Glomerular visceral epithelial cell (primary cell): ENCODE measurements around the gene PSAP.
"Not testable (repeated sequence)": the region's sequence is repeated elsewhere in the genome, so short reads cannot be mapped to it uniquely, and the experiment has no call there.

Experiments used
- DNase-seq: peaks from one replicate; pipeline ENCODE4 v3.0.0-alpha.2; 2016; ENCODE audit errors: extremely low spot score

The PSAP gene

DNA sequence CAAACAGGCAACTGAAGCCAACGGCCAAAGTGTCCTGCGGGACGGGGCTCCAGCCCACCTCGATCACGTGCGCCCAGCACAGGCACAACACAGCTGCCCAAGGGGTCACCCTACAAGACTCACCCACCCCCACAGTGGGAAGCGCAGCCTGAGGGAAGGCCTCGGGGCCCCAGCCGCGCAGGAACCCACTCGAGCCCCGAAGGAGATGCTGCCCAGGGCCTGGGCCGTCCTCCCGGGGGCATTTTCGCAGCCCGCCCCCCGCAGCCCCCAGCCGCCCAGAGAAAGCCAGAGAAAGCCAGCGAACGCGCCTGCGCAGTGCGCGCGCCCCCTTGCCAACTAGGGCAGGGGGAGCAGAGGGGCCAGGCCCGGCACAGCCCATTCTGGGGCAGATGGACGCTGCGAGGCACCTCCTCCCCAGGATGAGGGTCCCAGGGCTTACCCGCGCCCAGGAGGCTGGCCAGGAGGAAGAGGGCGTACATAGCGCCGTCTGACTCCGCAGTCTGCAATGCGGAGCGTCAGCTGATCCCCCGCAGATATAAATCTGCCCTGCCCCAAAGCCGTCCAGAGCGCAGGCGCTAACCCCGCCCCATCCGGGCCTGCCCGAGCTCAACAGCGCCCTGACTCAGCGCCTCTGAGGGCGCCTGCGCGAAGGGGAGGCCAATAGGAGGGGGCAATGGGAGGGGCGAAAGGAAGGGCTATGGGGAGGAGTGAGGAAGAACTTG lies at the start of gene PSAP:
PSAP (minus strand) TSS at position 509 of the 722 bp plus-strand sequence; CDS start at position 479, 30 bp downstream.
- peak; percentile 99 for DNase-seq

DNA sequence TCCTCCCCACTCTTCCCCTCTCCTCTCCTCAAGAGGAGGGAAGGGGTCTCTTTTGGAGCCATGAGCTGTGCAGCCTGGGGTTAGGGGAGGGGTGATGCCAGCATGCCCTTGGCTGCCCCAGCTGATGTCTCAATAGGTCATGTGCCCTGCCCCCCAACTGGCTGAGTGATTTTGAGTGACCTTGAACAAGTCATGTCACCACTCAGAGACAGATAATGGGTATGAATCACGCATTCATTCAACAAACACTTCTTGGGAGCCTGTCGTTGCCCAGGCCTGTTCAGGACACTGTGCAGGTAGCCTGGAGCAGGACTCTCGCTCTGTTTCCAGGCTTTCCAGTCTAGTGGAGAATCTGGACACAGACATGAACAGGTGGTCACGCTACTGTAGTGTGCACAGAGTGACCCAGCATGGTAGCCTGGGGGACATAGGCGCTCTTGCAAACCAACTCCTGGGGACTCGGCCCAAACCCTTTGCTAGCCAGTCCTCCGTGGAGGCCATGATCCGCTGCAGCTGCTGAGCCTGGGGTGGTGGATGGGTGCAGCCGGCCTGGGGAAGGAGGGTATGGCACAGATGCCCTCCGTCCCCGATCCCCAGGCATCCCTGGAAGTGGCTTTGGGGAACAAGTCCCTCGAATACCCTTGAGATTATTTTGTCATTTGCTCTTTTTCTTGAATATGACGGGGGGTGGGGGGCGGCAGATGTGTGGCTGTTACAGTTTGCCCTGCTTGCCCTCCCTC lies 49.6 kb upstream of the PSAP start:
- no peak for DNase-seq

DNA sequence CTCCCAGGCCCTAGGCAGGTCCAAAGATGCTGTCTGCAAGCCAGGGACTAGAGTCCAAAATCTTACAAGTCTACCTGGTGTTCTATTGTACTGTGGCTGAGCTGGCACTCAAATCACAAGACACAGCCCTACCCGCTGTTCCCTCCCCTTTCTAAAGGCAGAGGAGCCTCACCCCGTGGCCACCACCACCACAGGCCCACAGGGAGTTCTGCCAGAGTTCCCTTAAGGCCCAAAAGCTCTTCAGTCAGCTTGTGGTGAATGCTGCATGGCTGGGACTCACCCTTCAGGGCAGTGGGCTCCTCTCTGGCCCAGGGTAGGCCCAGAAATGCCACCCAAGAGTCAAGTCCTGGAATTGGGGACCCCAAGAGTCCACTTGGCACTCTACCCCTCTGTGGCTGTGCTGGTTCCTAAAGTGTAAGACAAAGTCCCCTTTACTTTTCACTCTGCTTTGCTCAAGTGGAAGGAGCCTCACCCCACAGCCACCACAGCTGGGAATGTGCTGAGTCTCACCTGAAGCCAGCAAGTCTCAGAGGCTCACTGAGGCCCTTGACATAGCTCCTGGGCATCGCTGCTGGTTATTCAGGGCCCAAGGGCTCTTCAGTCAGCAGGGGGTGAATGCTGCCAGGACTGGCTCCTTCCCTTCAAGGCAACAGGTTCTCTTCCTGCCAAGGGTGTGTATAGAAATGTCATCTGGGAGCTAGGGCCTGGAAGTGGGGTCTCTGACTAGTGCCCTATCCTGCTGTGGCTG lies 48.8 kb upstream of the PSAP start:
- DNase-seq, result no peak

DNA sequence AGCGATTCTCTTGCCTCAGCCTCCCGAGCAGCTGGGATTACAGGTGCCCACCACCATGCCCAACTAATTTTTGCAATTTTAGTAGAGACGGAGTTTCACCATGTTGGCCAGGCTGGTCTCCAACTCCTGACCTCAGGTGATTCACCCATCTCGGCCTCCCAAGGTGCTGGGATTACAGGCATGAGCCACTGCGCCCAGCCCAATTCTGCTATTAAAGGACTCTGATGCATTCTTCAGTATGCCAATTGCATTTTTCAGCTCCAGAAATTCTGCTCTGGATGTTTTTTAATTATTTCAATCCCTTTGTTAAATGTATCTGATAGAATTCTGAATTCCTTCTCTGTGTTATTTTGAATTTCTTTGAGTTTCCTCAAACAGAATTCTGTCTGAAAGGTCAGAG lies 47.3 kb upstream of the PSAP start:
- not testable (repeated sequence) for DNase-seq

DNA sequence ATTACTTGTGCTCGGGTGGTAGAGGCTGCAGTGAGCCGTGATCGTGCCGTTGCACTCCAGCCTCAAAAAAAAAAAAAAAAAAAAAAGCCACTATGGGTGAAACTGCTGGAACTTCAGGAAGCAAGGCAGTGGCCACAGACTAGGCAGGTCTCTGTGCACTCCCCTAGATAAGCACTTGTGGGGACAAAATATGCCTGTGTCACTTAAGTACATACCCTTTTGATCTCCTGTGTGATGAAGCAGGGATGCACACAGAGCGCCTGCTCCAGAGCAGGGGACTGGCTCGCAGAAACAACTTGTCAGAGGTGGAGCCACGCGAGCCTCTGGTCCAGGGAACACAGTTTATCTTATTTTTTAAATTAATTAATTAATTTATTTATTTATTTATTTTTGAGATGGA lies 42.9 kb upstream of the PSAP start:
- DNase-seq, result no peak

DNA sequence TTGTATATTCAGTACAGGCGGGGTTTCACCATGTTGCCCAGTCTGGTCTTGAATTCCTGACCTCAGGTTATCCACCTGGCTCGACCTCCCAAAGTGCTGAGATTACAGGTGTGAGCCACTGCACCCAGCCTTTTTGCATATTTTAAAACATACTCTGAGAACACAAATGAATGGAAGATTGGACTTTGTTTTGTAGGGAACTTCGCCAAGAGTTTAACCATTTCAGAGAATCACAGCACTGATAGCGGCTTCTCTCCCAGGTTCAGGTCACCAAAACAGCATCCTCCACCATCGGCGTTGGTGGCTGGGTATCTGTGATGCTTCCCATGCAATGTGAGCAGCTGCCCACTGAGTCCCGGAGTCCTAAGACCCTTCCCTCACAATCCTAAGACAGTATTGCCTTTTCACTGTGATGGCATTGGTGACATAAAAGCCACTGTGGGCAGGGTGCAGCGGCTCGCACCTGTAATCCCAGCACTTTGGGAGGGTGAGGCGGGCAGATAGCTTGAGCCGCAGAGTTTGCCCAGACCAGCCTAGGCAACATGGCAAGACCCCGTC lies 42.3 kb upstream of the PSAP start:
- DNase-seq, result no peak

DNA sequence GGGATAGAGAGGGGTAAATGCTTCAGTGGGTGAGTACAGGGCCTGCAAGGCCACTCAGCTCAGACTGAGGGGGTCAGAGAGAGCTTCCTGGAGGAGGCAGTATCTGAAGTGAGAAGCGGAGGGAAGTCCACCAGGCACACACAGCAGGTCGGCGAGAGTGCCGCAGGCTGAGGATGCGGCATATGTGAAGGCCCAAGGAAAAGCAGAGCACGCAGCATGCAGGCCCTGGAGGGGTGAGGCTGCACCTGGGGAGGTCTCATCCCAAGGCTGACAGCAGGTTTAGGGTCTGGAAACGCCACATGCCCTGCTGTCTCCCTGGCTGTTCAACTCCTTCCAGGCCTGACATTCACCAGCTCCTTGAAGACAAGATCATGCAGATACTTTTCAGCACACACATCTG lies 40.4 kb upstream of the PSAP start:
- DNase-seq, result no peak

DNA sequence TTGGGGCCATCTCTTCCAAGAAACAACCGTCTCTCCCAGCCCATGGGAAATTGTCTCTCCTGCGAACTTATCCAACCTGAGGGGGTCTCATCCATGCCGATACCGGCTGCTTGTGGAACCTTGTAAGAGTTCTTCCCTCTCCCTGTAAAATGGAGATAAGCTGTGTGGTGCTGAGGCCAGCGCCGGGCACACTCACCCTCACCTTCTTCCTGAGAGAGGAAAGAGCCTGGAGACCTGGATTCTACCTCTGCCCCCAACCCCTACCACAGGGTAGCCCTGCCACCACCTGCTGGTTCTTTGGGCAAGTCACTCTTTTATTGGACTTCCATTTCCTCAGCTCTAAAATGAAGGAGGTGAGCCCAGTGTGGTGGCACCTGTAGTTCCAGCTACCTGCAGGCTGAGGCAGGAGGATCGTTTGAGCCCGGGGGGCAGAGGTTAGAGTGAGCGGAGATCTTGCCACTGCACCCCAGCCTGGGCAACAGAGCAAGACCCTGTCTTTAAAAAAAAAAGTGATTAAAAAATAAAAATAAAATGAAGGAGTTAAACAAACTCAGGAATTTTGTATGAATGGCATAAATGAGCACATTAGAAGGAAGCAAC lies 38.4 kb upstream of the PSAP start:
- peak; percentile 22 for DNase-seq

DNA sequence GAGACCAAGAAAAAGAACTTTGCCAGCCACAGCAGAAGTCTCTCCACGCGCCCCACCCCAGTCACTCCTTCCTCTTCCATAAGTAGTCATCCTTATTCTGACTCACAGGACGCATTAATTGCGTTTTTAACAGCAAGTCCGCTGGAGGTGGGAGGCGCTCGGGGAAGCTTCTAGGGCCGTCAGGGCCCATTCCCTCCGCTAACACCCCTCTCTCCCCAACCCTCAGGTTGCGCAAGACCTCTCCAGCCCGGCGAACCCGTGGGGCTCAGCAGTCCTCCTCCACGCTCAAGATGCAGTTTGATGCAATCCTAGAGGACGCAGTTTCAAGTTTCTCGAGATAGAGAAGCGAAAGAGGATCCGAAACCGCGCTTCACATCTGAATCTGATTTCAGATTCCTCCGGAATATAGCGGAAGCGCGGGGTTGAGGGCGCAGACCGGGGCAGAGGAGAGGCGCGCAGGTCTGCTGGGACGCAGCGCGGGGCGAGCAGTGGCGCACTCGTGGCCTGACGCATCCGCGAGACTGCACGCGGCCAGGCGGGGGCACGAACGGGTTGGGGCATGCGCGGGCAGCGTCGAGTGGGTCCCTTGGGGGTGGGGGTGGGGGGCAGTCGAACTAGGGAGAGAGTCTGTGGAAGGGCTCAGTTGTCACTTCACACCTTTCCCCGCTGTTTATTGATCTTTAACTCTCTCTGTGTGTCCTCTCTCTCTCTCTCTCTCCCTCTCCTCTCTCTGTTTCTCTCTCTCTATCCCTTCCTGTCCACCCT lies 37.8 kb upstream of the PSAP start:
- peak; percentile 89 for DNase-seq

DNA sequence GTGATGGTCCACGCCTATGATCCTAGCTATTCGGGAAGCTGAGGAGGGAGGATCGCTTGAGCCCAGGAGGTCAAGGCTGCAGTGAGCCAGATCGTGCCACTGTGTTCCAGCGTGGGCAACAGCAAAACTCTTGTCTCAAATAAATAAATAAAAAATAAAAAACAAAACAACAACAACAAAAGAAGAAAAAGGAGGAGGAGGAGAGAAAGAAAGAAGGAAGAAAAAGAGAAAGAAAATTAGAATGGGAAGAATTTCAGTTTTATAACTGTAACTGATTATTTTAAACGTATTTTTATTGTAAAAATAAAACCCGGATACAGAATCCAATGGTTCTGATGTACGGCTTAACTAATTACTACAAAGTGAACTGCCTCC lies 37.2 kb upstream of the PSAP start:
- DNase-seq, result no peak

DNA sequence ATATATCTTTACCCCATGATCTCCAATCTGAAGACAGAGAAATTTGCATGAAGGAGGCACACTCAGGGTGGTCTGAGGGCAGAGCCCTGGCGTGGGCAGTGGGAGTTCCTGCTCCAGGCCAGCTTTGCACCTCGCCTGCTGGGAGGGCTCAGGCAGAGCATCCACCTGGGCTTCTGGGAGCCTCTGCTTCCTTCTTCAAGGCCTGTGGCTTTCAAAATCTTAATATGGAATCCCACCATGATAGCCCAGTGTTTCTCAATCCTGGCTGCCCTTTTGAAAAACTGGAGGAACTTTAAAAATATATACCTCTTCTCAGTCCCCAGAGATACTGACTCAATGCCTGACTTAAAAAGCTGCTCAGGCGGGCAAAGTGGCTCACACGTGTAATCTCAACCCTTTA lies 36.7 kb upstream of the PSAP start:
- DNase-seq, result no peak

DNA sequence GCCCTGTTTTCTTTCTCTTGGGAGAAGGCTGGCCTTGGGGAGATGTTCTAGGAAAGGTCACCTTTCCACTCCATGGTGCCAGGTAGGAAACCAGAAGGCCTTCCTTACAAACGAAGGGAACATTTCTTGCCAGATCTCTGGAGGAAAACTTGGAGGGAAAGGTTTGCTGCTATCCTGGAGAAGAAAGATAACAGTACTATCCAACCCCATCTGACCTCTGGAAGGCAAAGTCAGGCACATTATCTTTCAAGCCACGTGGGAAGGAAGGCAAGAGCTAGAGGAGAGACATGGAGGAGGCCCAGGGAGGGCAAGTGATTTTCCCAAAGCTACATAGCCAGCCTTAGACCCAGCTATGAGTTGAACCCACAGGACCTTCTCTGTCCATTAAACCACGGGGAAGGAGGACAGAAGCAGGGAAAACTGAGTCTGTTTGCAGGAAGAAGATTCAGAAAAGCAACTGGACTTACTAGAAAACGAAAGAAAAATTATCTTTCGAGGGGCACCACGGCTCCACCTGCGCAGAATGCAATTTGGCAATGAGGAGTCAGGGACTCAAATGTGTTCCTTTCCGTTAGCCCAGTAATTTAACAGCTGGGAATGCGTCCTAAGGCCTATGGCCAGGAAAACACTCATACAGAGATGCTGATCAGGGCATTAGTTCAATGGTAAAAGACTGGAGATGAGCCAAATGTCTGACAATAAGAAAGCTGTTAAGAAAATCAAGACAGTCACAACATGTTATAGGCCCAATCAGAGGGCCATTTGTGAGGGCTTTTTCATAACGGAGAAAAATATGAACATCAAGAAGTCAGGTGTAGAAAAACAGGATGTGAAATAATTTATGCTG lies 32.0 kb upstream of the PSAP start:
- DNase-seq, result no peak

DNA sequence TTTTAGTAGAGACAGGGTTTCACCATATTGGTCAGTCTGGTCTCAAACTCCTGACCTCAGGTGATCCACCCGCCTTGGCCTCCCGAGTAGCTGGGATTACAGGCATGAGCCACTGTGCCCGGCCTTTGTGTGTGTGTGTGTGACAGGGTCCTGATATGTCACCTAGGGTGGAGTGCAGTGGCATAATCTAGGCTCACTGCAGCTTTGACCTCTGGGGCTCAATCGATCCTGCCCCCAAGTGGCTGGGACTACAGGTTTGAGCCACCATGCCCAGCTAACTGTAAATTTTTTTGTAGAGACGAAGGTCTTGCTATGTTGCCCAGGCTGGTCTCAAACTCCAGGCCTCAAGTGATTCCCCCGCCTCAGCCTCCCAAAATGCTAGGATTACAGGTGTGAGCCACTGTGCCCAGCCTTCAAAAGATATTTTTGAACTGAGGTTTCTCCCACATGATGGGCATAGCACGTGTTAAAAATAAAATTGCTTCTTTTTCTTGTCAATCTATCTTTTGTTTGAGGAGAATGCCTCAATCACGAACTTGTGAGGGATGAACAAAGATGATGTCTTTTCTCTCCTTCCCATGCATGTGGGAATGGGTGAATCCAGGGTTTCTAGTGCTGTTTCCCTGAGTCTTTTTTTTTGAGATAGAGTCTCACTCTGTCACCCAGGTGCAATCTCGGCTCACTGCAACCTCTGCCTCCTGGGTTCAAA lies 30.8 kb upstream of the PSAP start:
- DNase-seq, result no peak

DNA sequence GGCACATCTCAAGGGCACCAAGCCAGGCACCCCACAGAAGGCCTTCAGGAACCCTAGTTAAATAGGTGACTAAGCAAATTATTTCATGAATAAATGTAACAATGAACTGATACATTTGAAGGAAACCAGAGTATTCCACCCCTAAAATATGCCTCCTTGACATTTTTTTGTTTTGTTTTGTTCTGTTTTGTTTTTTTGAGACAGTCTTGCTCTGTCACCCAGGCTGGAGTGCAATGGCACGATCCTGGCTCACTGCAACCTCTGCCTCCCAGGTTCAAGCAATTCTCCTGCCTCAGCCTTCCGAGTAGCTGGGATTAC lies 30.2 kb upstream of the PSAP start:
- not testable (repeated sequence) for DNase-seq

DNA sequence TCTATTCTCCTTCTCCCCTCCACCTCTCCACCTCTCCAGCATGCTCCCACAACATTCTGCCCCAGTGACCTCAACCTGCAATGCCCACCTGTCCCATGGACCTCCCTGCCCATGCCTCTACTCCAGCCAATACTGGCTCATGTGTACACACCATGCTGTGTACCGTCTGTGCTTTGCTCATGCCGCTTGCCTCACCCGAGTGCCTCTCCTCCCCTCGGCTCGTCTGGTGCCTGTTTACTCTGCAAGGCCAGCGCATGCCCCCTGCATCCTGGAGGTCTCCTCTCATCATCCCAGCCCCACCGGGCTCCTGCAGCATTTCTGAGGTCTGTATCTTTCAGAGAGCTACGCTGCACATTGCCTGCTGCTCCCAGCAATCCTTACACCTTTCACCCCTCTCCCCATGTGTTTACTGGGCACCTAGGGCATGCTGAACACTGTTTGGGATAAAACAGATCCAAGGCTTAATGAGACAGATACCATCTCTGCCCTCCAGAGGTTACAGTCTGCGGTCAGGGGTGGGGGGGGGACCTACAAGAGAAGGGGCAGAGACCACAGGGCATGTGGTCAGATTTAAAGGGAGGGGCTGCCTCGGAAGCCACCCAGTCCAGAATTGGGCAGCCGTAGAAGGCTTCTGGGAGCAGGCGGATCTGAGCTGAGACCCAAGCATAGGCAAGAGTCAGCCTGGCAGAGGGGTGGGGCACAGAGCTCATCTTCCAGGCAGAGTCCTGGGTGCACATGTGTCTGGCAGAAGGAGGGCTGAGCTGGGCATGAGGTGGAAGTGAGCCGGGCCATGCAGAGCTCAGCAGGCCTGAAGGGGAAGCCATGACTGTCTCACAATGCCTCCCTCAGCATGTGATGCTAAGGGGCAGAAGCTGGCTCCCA lies 29.6 kb upstream of the PSAP start:
- DNase-seq, result no peak

DNA sequence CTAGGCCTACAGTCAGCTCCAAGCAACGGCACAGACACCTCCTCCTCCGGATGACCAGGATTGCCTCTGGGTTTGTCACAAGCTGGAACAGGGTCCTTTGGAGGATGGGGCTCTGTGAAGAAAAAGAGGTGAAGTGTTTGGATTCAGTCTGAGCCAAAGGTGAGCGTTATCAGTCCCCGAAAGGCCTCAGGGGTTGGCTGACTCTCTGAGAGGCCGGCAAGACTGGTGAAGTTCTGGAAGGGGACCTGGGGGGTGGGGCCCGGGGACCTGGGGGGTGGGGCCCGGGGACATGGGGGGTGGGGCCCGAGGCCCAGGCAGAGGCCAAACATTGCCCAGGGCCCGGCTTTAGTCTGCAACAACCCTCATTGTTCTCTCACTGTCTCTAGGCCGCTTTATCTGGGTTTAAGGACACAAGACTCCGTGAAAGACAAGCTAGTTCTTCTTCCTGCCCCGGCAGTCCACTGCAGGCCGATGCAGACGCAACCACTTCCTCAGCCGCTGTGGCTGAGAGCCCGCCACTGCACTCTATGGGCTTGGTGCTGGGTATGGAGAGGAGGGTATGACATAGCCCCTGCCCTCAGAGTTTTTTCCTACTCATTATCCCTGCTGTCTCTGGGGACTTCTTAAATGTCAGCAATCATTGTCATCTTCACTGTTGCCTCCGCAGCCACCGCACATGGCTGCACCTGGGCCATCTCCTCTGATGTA lies 27.4 kb upstream of the PSAP start:
- DNase-seq, result no peak

DNA sequence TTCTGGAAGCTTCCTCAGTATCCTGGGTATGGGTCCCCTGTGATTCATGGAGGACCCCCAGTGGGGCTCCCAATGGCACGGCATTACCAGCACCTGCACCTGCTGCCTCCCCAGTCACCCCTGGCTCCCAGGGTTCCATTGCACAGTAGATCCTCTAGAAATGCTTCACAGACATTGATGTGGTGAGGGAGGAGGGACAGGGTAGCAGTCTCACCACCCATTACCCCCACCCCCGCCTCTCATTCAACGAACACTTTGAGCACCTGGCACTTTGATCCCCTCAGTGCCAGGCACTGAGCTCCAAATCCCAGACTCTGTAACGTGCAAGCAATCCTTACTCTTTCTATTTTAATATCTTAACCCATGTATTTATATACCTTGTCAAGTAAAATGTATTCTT lies 26.8 kb upstream of the PSAP start:
- no peak for DNase-seq

DNA sequence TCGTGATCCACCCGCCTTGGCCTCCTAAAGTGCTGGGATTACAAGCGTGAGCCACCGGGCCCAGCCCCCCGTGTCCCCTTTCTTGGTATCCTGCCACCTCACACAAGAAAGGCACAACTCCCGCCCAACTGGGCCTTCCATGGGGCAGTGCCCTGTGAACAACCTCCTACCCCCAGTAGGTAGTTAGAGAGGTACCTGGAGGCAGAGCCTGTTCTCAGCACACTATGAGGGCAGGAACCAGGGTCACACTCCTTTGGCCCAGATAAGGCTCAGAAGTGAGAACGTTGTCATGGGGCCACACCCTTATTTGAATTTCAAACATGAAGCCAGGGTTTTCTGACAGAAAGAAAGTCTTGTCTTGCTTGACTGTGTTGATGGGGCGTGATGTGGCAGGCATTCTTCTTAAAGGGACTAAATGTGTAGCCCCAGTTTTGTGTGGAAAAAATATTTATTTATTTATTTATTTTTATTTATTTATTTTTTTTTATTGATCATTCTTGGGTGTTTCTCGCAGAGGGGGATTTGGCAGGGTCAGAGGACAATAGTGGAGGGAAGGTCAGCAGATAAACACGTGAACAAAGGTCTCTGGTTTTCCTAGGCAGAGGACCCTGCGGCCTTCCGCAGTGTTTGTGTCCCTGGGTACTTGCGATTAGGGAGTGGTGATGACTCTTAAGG lies 23.8 kb upstream of the PSAP start:
- DNase-seq, result not testable (repeated sequence)
